GM18873 (cell line): ENCODE measurements around the gene GPC5.

Experiments used
- ATAC-seq: cut with Tn5 transposase; IDR thresholded peaks from one replicate; pipeline ENCODE4 v1.9.1; 2021; ENCODE audit warnings: mild to moderate bottlenecking, moderate library complexity, moderate number of reproducible peaks; ENCODE audit not compliant: unreplicated experiment, low FRiP score

The GPC5 gene

GRCh38 chr13:91922969-91923592, 524.7 kb downstream of the GPC5 start:
- no peak for ATAC-seq

DNA sequence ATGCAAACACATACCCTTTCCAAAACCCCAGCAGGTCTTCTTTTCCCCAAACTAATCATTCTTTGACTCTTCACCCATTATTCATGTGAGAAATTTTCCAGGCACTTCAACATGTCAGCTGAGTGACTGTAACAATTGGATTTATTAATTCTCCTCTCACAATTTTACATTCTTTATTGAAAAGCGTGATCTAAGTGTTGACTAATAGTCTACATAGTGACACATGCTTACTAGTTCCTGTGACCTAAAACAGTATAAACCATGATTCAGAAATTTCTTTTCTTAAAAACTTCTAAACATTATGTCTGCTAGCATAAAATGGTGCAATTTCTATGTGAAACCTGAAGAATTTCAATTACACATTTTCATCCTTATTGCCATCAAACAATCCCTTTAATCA, 532.3 kb downstream of the GPC5 start:
- no peak for ATAC-seq

- no peak for ATAC-seq
Observed at GRCh38 chr13:91934354-91934753, 535.9 kb downstream of the GPC5 start.

- no peak for ATAC-seq
Observed at GRCh38 chr13:91946498-91947070, 548.2 kb downstream of the GPC5 start.

DNA sequence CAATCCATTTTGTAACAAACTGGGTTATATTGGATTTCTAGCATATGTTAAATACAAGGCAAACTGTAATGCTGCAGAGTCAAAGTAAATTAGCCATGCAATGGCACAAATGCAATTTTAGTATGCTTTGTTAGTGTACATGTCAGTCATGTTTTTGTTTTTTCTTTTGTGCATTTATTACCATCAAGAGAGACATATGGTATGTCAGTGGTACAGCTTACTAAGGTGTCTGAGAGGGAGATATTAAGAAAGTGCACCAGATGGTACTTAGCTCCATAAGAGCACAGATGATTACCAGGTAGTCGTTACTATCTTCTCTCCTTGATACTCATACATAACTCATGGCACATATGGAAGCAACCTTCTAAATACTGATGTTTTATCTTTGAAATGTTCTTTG, 550.3 kb downstream of the GPC5 start:
- no peak for ATAC-seq

- no peak for ATAC-seq
Observed at GRCh38 chr13:91950803-91951202, 552.4 kb downstream of the GPC5 start.

- ATAC-seq = no peak
Observed at GRCh38 chr13:91955546-91956355, 557.3 kb downstream of the GPC5 start.

GRCh38 chr13:91960947-91961346, 562.5 kb downstream of the GPC5 start:
- ATAC-seq = no peak

GRCh38 chr13:91962946-91963345, 564.5 kb downstream of the GPC5 start:
- no peak for ATAC-seq

GRCh38 chr13:91965511-91965910, 567.1 kb downstream of the GPC5 start:
- ATAC-seq = no peak

DNA sequence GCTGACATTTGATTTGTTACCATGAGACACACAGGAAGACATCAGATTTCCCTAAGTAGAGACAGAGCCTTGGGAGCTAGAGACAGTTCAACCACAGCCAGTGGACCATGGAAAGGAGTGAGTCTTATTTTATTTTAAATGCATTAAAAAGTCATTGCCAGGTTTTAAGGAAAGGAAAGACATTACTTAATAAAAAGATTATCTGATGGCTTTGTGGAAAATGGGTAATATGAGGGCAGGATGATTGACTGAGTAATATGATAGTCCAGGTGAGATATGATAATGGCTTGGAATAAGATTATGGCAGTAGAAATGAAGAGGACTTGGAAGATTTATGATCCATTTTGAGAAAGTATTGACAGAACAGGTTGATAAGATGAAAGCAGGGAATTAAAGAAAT, 580.1 kb downstream of the GPC5 start:
- no peak for ATAC-seq

DNA sequence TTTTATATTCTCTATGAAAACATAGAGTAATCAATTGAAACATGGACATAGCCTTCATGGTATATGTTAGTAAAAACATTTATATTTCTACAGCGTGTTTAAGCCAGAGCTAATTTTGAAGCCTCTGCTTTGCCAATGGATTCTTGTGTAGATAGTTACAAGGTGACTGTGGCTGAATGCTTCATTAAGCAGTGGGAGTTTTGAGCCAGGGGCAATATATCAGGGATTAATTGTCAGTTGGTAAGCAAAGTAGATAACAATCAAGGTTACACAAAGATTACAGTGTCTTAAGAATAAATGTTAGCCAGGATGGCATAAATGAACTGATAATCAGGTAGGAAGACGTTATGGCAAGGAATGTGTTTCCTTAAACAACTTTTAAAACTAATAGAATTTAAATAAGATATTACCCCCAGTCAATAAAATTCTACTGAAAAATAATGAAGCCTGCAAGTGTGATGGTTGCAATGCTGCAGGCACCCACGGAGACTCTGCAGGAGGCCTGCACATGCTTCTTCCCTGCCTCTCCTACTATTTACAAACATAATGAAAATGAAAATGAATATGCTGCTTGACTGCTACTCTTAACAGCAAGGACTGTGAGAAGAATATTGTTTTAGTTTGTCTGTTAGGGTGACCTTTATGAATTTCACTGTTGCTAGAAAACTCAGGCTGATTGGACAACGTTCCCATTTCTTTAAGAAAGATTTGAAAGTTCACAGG, 588.5 kb downstream of the GPC5 start:
- no peak for ATAC-seq

- ATAC-seq = no peak
Observed at GRCh38 chr13:91988331-91988730, 589.9 kb downstream of the GPC5 start.

- no peak for ATAC-seq
Observed at GRCh38 chr13:92012787-92013186, 614.4 kb downstream of the GPC5 start.

DNA sequence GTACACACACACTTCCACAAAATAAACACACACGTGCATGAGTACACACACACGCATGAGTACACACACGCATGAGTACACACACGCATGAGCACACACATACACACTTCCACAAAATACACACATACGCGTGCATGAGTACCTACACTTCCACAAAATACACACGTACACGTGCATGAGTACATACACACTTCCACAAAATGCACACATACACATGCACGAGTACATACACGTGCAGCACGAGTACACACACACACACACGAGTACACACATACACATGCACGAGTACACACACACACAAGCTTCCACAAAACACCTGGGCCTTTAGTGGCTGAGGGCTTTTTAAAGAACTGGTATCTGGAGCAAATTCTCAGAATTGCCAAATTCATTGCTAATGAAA, 619.3 kb downstream of the GPC5 start:
- no peak for ATAC-seq

DNA sequence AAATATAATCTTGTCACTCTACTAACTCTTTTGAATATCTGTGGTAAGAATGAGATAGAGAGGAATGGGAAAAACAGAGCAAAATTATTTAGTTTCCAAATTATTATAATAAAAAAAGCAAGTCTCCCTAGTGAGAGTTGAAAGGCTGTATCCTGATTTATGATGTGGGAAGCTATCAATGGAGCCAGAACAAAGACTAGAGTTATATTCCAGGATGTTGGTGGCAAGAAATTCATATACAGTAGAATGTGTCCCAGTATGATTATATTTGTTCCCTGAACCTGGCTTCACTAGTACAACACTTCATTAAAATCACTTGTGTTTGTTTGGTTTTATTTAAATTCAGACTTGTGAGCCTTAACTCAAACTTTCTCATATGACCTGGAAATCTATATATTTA, 630.3 kb downstream of the GPC5 start:
- no peak for ATAC-seq

DNA sequence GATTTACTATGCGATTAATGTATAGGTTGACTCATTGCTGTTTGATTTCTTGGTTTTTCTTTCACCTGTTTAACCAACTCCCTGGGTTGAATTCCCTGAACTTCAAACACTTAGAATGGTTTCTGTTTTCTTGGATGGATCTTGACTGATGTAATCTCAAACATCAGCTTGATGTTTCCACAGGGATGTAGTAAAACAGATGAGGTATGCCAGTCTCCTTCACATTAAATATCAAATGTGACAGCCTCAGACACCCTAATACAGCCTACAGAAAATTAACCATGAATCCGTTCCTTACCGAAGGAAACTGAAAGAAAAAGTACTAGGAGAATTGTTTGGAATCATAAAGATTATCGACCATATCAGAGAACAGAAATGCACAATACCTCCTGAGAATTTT, 631.2 kb downstream of the GPC5 start:
- ATAC-seq = no peak

- no peak for ATAC-seq
Observed at GRCh38 chr13:92038905-92039304, 640.5 kb downstream of the GPC5 start.

GRCh38 chr13:92042522-92042921, 644.1 kb downstream of the GPC5 start:
- ATAC-seq = no peak

DNA sequence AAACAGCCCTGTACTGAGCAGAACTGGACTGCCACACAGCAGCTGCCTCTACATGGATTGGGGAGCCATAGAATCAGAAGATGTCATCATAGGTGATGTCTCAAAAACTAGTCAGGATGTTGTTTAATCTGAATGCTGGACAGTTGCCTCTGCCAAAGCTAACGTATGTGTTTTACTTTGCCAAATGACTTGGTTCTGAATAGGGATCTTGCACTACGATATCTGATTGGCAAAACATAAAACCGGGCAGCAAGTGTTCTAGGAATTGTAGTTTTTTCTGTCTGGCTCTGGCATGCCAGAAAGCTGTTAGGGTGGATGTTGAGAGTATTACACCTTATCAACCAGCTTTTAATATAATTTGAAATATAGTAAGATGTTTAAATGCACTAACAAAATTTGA, 645.9 kb downstream of the GPC5 start:
- no peak for ATAC-seq

DNA sequence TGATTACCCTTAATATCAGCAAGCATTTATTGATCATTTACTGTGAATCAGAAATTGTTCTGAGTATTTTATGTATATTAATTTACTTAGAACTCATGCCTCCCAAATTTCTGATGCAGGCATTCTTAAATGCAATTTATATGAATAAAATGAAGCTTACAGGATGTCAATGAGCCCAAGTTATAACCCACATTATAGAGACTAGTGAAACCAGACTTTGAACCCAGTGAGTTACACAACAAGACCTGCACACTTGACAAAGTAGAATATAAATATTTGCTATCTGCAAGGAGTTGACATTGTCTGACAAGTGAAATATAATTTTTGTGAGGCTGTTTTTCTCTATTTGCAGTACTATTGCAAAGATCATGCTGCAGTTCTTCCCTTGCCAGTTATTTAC, 656.0 kb downstream of the GPC5 start:
- ATAC-seq = no peak
